ENCODE measurements around the gene EFR3B. TPM values are rescaled to one million over a fixed set of nuclear protein-coding genes. Genes with fewer than 3 reads are reported as not detected.
"Not testable (repeated sequence)": the region's sequence is repeated elsewhere in the genome, so short reads cannot be mapped to it uniquely, and the experiment has no call there.

The EFR3B gene
- total and polyA plus RNA-seq, 2 of the 4 experiments (the other 2 are of a cell fraction), result 0.38 to 0.90 TPM

- Histone ChIP-seq H3K4me1 (ENCODE audit: control insufficient read depth, insufficient read depth, low read length) (no peaks in the 10 kb centered on the region), H2AK5ac (ENCODE audit: low read depth, low read length) (no peak overlapping the region), H3K4ac (ENCODE audit: low read depth, low read length) (no peak overlapping the region), H3K23ac (ENCODE audit: low read depth, low read length) (no peak overlapping the region), H3K9ac (ENCODE audit: low read depth, low read length) (no peak overlapping the region), H3K9me1 (ENCODE audit: insufficient read depth, low read length) (0 out of 2 replicates have a peak, but pooled peaks cover 3% of the 10 kb centered on the region), H2BK120ac (ENCODE audit: low read depth, low read length) (no peak overlapping the region), H3K4me2 (ENCODE audit: low read depth, low read length) (no peak overlapping the region), H3K27ac (ENCODE audit: insufficient read depth, low read length) (no peak overlapping the region), H3K4me3 (ENCODE audit: insufficient read depth, low read depth, low read length) (no peak overlapping the region), H2BK20ac (ENCODE audit: low read depth, low read length) (no peak overlapping the region), H4K20me1 (ENCODE audit: insufficient read depth, low read length) (no peaks in the 10 kb centered on the region), H3K27me3 (ENCODE audit: control insufficient read depth, insufficient read depth, low read length) (no peaks in the 10 kb centered on the region; the same call in 1 of the 2 replicates), H3K18ac (ENCODE audit: low read depth, low read length) (no peak overlapping the region), H3K36me3 (ENCODE audit: control insufficient read depth, insufficient read depth, low read length) (no peaks in the 10 kb centered on the region), H2BK15ac (ENCODE audit: low read depth, low read length) (no peak overlapping the region), H3K56ac (ENCODE audit: extremely low read depth, insufficient read depth, low read length) (no peak overlapping the region), H3K79me1 (ENCODE audit: low read depth in 1 of 2, low read length in 2 of 2) (no peaks in the 10 kb centered on the region), H3K14ac (replicated peaks; ENCODE audit: low read depth, low read length) (no peak overlapping the region), H4K91ac (ENCODE audit: insufficient read depth, low read depth, low read length) (no peak overlapping the region), H2AK9ac (replicated peaks; ENCODE audit: low read depth, low read length, poor library complexity) (no peak overlapping the region), H2AFZ (replicated peaks; ENCODE audit: low read length, poor library complexity) (no peak overlapping the region), H4K5ac (ENCODE audit: low read depth, low read length) (no peak overlapping the region), H2BK5ac (ENCODE audit: low read depth, low read length, poor library complexity, severe bottlenecking) (no peak overlapping the region), H3K9me3 (ENCODE audit: control insufficient read depth, insufficient read depth, low read length) (no peaks in the 10 kb centered on the region), H4K8ac (ENCODE audit: low read depth in 2 of 2, low read length in 2 of 2) (no peak overlapping the region)
- DNase-seq (no peak), ATAC-seq (ENCODE audit: low read depth) (no peak)
- no CpG with 5 or more reads among the region's 11 CpGs for WGBS, 2 experiments (ENCODE audit: extremely low coverage in 2 of 2, insufficient read length in 1 of 2)
- dilution Hi-C loops (cut with HindIII; ENCODE audit: low sequenced_read_pairs, unreplicated experiment), result no loop called here
- CTCF ChIA-PET, result interaction anchor here (1.0 kb wide), 1 partner anchor 89 kb away, joined by 3 read pairs; no protein-coding TSS in a partner anchor
- intact Hi-C loops (cut with micrococcal nuclease), result no loop called here
- TF ChIP-seq FOS (IDR thresholded peaks at IDR 0.05; ENCODE audit: low read depth, low read length) (no peak), BHLHE40 (IDR thresholded peaks at IDR 0.05; ENCODE audit: low read depth, low read length) (no peak)
- BruUV-seq (replicated peaks), result no TSS peak
- in situ Hi-C loops (cut with MboI; ENCODE audit: low sequenced_read_pairs), result no loop called here
- POLR2A ChIA-PET (ENCODE audit: unreplicated experiment), result no interaction called here
Observed at GRCh38 chr2:25009954-25010353, 31.9 kb upstream of the EFR3B start.

- ATAC-seq (ENCODE audit: low read depth); H3K27ac ChIP-seq (ENCODE audit: insufficient read depth, low read length); H3K9me1 ChIP-seq (ENCODE audit: insufficient read depth, low read length); H3K9me3 ChIP-seq (ENCODE audit: control insufficient read depth, insufficient read depth, low read length); H3K56ac ChIP-seq (ENCODE audit: extremely low read depth, insufficient read depth, low read length); H2BK20ac ChIP-seq (ENCODE audit: low read depth, low read length); DNase-seq; H4K5ac ChIP-seq (ENCODE audit: low read depth, low read length); H3K9ac ChIP-seq (ENCODE audit: low read depth, low read length); H3K18ac ChIP-seq (ENCODE audit: low read depth, low read length); H3K4ac ChIP-seq (ENCODE audit: low read depth, low read length); H3K23ac ChIP-seq (ENCODE audit: low read depth, low read length); H2BK120ac ChIP-seq (ENCODE audit: low read depth, low read length); H4K8ac ChIP-seq (ENCODE audit: low read depth in 2 of 2, low read length in 2 of 2); intact Hi-C loops (cut with micrococcal nuclease); BruUV-seq (replicated peaks); in situ Hi-C loops (cut with MboI; ENCODE audit: low sequenced_read_pairs); H2AK9ac ChIP-seq (replicated peaks; ENCODE audit: low read depth, low read length, poor library complexity); POLR2A ChIA-PET (ENCODE audit: unreplicated experiment); H3K4me3 ChIP-seq (ENCODE audit: insufficient read depth, low read depth, low read length); H4K91ac ChIP-seq (ENCODE audit: insufficient read depth, low read depth, low read length); CTCF ChIA-PET; H3K36me3 ChIP-seq (ENCODE audit: control insufficient read depth, insufficient read depth, low read length); H3K27me3 ChIP-seq (ENCODE audit: control insufficient read depth, insufficient read depth, low read length); H2AFZ ChIP-seq (replicated peaks; ENCODE audit: low read length, poor library complexity); H3K79me1 ChIP-seq (ENCODE audit: low read depth in 1 of 2, low read length in 2 of 2); H3K4me1 ChIP-seq (ENCODE audit: control insufficient read depth, insufficient read depth, low read length); H3K14ac ChIP-seq (replicated peaks; ENCODE audit: low read depth, low read length); dilution Hi-C loops (cut with HindIII; ENCODE audit: low sequenced_read_pairs, unreplicated experiment); H2BK15ac ChIP-seq (ENCODE audit: low read depth, low read length); H4K20me1 ChIP-seq (ENCODE audit: insufficient read depth, low read length); H2AK5ac ChIP-seq (ENCODE audit: low read depth, low read length); H2BK5ac ChIP-seq (ENCODE audit: low read depth, low read length, poor library complexity, severe bottlenecking); H3K4me2 ChIP-seq (ENCODE audit: low read depth, low read length): not testable (repeated sequence)
- WGBS, 2 experiments (ENCODE audit: extremely low coverage in 2 of 2, insufficient read length in 1 of 2), result no CpG with 5 or more reads among the region's 2 CpGs
Observed at GRCh38 chr2:25011342-25011741, 30.5 kb upstream of the EFR3B start.

All from IMR-90 (cell line).